ENCODE data around the gene KLHL22. TPM values are rescaled to one million over a fixed set of nuclear protein-coding genes. Genes with fewer than 3 reads are reported as not detected.

KLHL22 gene
- total RNA-seq, 6 donors from 2014 or later: 17.5 to 48.2 (median 22.7) TPM

- 79 to 84% methylated on average over 3 of the region's 3 CpGs for WGBS, 2 donors
- Histone ChIP-seq H3K9me3 (no peaks in the 10 kb centered on the region), H3K27ac (no peak overlapping the region), H3K4me1 (peaks cover 9 to 18% (median 17%) of the 10 kb centered on the region in 4 donors), H3K36me3 (peaks cover 0 to 26% (median 17%) of the 10 kb centered on the region in 4 donors), H3K27me3 (no peaks in the 10 kb centered on the region), H3K4me3 (no peak overlapping the region)
- TF ChIP-seq POLR2A (IDR thresholded peaks at IDR 0.05): no peak
- TF ChIP-seq, protein P1, sequence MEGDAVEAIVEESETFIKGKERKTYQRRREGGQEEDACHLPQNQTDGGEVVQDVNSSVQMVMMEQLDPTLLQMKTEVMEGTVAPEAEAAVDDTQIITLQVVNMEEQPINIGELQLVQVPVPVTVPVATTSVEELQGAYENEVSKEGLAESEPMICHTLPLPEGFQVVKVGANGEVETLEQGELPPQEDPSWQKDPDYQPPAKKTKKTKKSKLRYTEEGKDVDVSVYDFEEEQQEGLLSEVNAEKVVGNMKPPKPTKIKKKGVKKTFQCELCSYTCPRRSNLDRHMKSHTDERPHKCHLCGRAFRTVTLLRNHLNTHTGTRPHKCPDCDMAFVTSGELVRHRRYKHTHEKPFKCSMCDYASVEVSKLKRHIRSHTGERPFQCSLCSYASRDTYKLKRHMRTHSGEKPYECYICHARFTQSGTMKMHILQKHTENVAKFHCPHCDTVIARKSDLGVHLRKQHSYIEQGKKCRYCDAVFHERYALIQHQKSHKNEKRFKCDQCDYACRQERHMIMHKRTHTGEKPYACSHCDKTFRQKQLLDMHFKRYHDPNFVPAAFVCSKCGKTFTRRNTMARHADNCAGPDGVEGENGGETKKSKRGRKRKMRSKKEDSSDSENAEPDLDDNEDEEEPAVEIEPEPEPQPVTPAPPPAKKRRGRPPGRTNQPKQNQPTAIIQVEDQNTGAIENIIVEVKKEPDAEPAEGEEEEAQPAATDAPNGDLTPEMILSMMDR (IDR thresholded peaks at IDR 0.05): no peak
- no peak for TF ChIP-seq POLR2AphosphoS5 (IDR thresholded peaks at IDR 0.05)
- no peak for TF ChIP-seq EP300 (IDR thresholded peaks at IDR 0.05)
- ATAC-seq (ENCODE audit: low FRiP score in 2 of 2): no peak
- peak in 1 of 2 donors; percentile 34 for DNase-seq
Observed at GRCh38 chr22:20466659-20467379, 28.8 kb downstream of the KLHL22 start.

DNA sequence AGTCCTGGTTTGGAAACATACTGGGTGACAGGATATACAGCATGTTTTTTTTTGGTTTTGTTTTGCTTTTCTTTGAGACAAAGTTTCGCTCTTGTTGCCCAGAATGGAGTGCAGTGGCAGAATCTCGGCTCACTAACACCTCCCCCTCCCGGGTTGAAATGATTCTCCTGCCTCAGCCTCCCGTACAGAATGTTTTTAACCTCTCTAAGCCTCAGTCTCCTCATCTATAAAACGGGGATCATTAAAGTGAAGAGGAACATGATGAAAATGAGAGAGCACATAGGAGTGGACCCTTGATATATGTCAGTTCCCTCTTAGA lies 29.9 kb downstream of the KLHL22 start:
- no peaks in the 10 kb centered on the region for H3K27me3 ChIP-seq
- no peak for TF ChIP-seq EP300 (IDR thresholded peaks at IDR 0.05)
- TF ChIP-seq, protein P1 (IDR thresholded peaks at IDR 0.05): no peak
- TF ChIP-seq POLR2A (IDR thresholded peaks at IDR 0.05): no peak
- TF ChIP-seq POLR2AphosphoS5 (IDR thresholded peaks at IDR 0.05): no peak
- H3K4me3 ChIP-seq: no peak overlapping the region
- WGBS, 2 donors: 86 to 93% methylated on average over 5 of the region's 5 CpGs
- H3K36me3 ChIP-seq: peaks cover 0 to 17% (median 13%) of the 10 kb centered on the region in 4 donors
- peaks cover 9 to 18% (median 17%) of the 10 kb centered on the region in 4 donors for H3K4me1 ChIP-seq
- H3K27ac ChIP-seq: no peak overlapping the region
- H3K9me3 ChIP-seq: no peaks in the 10 kb centered on the region
- ATAC-seq (ENCODE audit: low FRiP score in 2 of 2) (no peak), DNase-seq (no peak)

DNA sequence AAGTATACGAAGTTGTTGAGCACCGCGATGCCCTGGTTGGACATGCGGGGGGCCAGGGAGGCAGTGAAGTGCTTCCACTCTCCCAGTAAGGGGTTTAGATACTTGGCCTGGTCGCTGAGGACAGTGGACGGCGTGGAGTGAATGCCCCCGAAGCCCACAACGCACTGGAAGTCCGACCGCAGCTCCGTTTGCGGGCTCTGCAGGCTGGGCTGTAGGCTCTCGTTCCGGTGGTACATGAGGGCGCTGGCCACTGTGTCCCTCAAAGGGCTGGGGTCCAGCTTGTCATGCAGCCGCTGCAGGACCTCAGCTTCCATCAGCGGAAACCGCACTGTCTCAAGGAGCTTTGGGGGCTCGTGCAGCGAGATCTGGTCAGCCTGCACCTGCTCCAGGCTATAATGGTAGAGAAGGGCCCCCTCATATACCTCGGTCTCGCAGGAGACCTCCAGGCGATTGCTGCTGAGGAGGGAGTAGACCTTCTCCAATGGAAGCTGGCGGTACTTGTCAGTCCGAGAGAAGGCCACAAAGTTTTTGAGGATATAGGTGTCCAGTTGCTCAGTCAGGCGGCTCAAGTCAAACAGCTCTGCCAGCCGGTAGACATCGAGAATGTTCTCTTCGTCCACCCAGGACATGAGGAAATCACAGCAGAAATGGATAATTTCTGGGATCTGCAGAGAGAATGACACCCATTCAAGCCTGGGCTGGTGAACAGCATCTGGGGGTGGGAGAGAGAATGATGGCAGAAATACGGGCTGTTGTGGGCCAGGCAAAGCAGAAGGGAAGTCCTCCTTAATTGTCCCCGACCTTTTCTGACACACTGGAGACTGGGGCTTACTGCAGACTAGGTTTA lies 30.5 kb downstream of the KLHL22 start:
- Histone ChIP-seq H3K27ac (peak overlapping the region in 1 of 4 donors; percentile 76), H3K27me3 (no peaks in the 10 kb centered on the region), H3K4me3 (no peak overlapping the region), H3K9me3 (no peaks in the 10 kb centered on the region), H3K4me1 (peaks cover 9 to 18% (median 17%) of the 10 kb centered on the region in 4 donors), H3K36me3 (peaks cover 0 to 17% (median 12%) of the 10 kb centered on the region in 4 donors)
- peak in 1 of 2 donors; percentile 55 for DNase-seq
- 95 to 96% methylated on average over 23 to 32 of the region's 32 CpGs for WGBS, 2 donors
- TF ChIP-seq, protein P1 (IDR thresholded peaks at IDR 0.05): no peak
- no peak for TF ChIP-seq EP300 (IDR thresholded peaks at IDR 0.05)
- TF ChIP-seq POLR2A (IDR thresholded peaks at IDR 0.05): no peak
- TF ChIP-seq POLR2AphosphoS5 (IDR thresholded peaks at IDR 0.05): no peak
- ATAC-seq (ENCODE audit: low FRiP score in 2 of 2): no peak

DNA sequence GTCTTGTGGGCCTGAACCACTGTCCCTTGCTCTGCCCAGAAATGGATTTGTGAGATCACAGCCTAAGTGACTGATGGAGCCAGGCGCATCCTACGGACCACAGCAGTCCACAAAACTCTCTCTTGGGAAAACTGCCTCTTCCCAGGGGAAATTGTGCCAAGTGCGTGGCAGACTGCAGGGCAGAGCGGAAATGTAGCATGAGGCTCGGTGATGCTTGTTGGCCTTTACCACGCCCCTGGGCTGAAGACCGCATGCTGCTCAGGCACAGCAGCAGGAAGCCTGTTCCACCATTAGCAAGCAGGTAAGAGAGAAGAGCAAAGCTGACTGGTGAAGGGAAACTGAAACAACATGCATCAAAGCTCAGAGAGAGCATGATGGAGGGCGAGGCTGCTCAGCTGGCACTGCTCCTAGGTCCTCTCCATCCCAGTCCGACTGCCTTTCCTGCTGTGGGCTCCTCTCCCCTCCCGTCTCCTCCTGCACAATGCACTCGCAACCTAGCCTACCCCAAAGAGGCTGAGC lies 31.4 kb downstream of the KLHL22 start:
- Histone ChIP-seq H3K36me3 (peaks cover 0 to 23% (median 19%) of the 10 kb centered on the region in 4 donors), H3K4me3 (no peak overlapping the region), H3K27me3 (no peaks in the 10 kb centered on the region), H3K4me1 (peaks cover 9 to 18% (median 17%) of the 10 kb centered on the region in 4 donors), H3K9me3 (no peaks in the 10 kb centered on the region), H3K27ac (peak overlapping the region; percentile 55 to 76 (median 66))
- peak in 1 of 2 donors; percentile 29 for ATAC-seq (ENCODE audit: low FRiP score in 2 of 2)
- DNase-seq: no peak
- WGBS, 2 donors: 85 to 90% methylated on average over 9 to 11 of the region's 11 CpGs
- TF ChIP-seq EP300 (IDR thresholded peaks at IDR 0.05) (no peak), POLR2AphosphoS5 (IDR thresholded peaks at IDR 0.05) (no peak), POLR2A (IDR thresholded peaks at IDR 0.05) (no peak)
- TF ChIP-seq, protein P1 (IDR thresholded peaks at IDR 0.05): no peak
